ENCODE results near the gene ATRN. TPM values are rescaled to one million over a fixed set of nuclear protein-coding genes. Genes with fewer than 3 reads are reported as not detected.

ATRN gene
- total RNA-seq, 2 experiments from 2014 or later: 0.09 to 4.5 TPM

DNA sequence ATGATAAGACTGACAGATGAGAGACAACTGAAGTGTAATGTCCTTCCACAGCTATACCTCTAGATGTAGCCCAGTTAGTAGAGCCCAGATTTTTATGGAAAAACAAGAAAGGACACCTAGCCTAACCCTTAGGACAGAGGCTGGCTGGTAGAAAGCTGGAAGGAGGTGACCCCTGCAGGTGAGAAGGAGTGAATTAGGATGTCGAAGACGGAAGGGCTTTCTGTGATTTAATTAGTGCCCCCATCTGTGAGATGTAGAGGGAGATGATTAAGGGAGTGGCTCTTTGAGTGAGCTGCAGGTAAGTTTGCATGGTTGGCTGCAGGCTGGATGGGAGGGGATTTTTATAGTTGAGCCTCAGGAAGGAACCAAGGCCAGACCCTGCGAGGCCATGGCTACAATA lies 109.6 kb downstream of the ATRN start:
- no peaks in the 10 kb centered on the region for H3K36me3 ChIP-seq (ENCODE audit: insufficient read depth, low read length)
- H3K9me3 ChIP-seq (ENCODE audit: low read length): no peaks in the 10 kb centered on the region
- H3K79me2 ChIP-seq (ENCODE audit: insufficient read depth, low read depth, low read length): no peaks in the 10 kb centered on the region
- no peak overlapping the region for H3K4me3 ChIP-seq (ENCODE audit: low read depth, low read length, poor library complexity, severe bottlenecking)
- BruUV-seq (replicated peaks): no TSS peak
- no peaks in the 10 kb centered on the region for H4K20me1 ChIP-seq (ENCODE audit: insufficient read depth, low read length)
- H3K4me1 ChIP-seq (ENCODE audit: insufficient read depth, low read length, poor library complexity, severe bottlenecking): no peaks in the 10 kb centered on the region
- DNase-seq (ENCODE audit: low spot score): no peak
- H3K9me2 ChIP-seq (ENCODE audit: insufficient read depth, low read length): no peaks in the 10 kb centered on the region
- TF ChIP-seq EZH2phosphoT487 (IDR thresholded peaks at IDR 0.05; ENCODE audit: borderline replicate concordance, low read depth, low read length): no peak
- TF ChIP-seq, protein P1, sequence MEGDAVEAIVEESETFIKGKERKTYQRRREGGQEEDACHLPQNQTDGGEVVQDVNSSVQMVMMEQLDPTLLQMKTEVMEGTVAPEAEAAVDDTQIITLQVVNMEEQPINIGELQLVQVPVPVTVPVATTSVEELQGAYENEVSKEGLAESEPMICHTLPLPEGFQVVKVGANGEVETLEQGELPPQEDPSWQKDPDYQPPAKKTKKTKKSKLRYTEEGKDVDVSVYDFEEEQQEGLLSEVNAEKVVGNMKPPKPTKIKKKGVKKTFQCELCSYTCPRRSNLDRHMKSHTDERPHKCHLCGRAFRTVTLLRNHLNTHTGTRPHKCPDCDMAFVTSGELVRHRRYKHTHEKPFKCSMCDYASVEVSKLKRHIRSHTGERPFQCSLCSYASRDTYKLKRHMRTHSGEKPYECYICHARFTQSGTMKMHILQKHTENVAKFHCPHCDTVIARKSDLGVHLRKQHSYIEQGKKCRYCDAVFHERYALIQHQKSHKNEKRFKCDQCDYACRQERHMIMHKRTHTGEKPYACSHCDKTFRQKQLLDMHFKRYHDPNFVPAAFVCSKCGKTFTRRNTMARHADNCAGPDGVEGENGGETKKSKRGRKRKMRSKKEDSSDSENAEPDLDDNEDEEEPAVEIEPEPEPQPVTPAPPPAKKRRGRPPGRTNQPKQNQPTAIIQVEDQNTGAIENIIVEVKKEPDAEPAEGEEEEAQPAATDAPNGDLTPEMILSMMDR (conservative IDR thresholded peaks at IDR 0.05; ENCODE audit: low read length): no peak
- intact Hi-C loops (cut with micrococcal nuclease; ENCODE audit: unreplicated experiment): no loop called here
- ChIA-PET POLR2A (no interaction called here), CTCF (ENCODE audit: unreplicated experiment) (no interaction called here)
- H3K4me2 ChIP-seq (ENCODE audit: low read length): no peak overlapping the region
- no peak overlapping the region for H3K27ac ChIP-seq (ENCODE audit: low read depth, low read length, poor library complexity, severe bottlenecking)
- H2AFZ ChIP-seq (ENCODE audit: low read length): no peak overlapping the region

DNA sequence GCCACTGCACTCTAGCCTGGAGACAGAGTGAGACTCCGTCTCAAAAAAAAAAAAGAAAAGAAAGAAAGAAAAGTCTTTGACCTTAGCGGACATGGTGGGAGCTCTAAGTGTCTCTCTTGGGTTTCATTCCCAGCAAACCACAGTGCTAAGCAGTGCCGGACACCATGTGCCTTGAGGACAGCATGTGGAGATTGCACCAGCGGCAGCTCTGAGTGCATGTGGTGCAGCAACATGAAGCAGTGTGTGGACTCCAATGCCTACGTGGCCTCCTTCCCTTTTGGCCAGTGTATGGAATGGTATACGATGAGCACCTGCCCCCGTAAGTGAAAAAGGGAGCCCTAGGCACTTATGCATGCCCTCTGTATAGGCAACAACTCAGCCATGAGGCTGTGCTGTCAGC lies 112.9 kb downstream of the ATRN start:
- Histone ChIP-seq H3K4me3 (ENCODE audit: low read depth, low read length, poor library complexity, severe bottlenecking) (no peak overlapping the region), H4K20me1 (ENCODE audit: insufficient read depth, low read length) (no peaks in the 10 kb centered on the region), H2AFZ (ENCODE audit: low read length) (no peak overlapping the region), H3K4me1 (ENCODE audit: insufficient read depth, low read length, poor library complexity, severe bottlenecking) (no peaks in the 10 kb centered on the region), H3K36me3 (ENCODE audit: insufficient read depth, low read length) (no peaks in the 10 kb centered on the region), H3K4me2 (ENCODE audit: low read length) (no peak overlapping the region), H3K27ac (ENCODE audit: low read depth, low read length, poor library complexity, severe bottlenecking) (no peak overlapping the region), H3K9me3 (ENCODE audit: low read length) (no peaks in the 10 kb centered on the region), H3K9me2 (ENCODE audit: insufficient read depth, low read length) (no peaks in the 10 kb centered on the region), H3K79me2 (ENCODE audit: insufficient read depth, low read depth, low read length) (no peaks in the 10 kb centered on the region)
- ChIA-PET CTCF (ENCODE audit: unreplicated experiment) (no interaction called here), POLR2A (no interaction called here)
- no TSS peak for BruUV-seq (replicated peaks)
- no peak for DNase-seq (ENCODE audit: low spot score)
- TF ChIP-seq EZH2phosphoT487 (IDR thresholded peaks at IDR 0.05; ENCODE audit: borderline replicate concordance, low read depth, low read length): no peak
- TF ChIP-seq, protein P1 (conservative IDR thresholded peaks at IDR 0.05; ENCODE audit: low read length): no peak
- intact Hi-C loops (cut with micrococcal nuclease; ENCODE audit: unreplicated experiment): no loop called here

DNA sequence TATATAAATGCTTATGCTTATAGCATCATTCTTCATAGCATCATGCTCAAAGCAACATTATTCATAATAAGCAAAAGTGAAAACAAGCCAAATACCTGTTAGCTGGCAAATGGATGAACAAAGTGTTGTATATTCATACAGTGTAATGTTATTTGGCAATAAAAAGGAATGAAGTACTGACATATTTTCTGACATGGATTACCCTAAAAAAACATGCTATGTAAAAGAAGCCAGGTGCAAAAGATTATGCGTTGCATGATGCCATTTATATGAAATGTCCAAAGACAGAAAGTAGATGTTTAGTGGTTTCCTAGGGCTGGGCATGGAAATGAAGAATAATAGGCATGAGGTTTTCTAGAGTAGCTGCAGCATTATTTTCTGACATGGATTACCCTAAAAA lies 115.3 kb downstream of the ATRN start:
- no peak for DNase-seq (ENCODE audit: low spot score)
- Histone ChIP-seq H3K27ac (ENCODE audit: low read depth, low read length, poor library complexity, severe bottlenecking) (no peak overlapping the region), H3K4me1 (ENCODE audit: insufficient read depth, low read length, poor library complexity, severe bottlenecking) (no peaks in the 10 kb centered on the region), H3K4me3 (ENCODE audit: low read depth, low read length, poor library complexity, severe bottlenecking) (no peak overlapping the region), H2AFZ (ENCODE audit: low read length) (no peak overlapping the region), H4K20me1 (ENCODE audit: insufficient read depth, low read length) (no peaks in the 10 kb centered on the region), H3K36me3 (ENCODE audit: insufficient read depth, low read length) (no peaks in the 10 kb centered on the region), H3K79me2 (ENCODE audit: insufficient read depth, low read depth, low read length) (no peaks in the 10 kb centered on the region), H3K9me3 (ENCODE audit: low read length) (no peaks in the 10 kb centered on the region), H3K4me2 (ENCODE audit: low read length) (no peak overlapping the region), H3K9me2 (ENCODE audit: insufficient read depth, low read length) (no peaks in the 10 kb centered on the region)
- no TSS peak for BruUV-seq (replicated peaks)
- intact Hi-C loops (cut with micrococcal nuclease; ENCODE audit: unreplicated experiment): no loop called here
- CTCF ChIA-PET (ENCODE audit: unreplicated experiment): no interaction called here
- POLR2A ChIA-PET: no interaction called here
- TF ChIP-seq, protein P1 (conservative IDR thresholded peaks at IDR 0.05; ENCODE audit: low read length): no peak
- no peak for TF ChIP-seq EZH2phosphoT487 (IDR thresholded peaks at IDR 0.05; ENCODE audit: borderline replicate concordance, low read depth, low read length)

All from OCI-LY7 (cell line).